Pancreas (tissue), 10 donors: ENCODE data around the gene DBP. TPM values are rescaled to one million over a fixed set of nuclear protein-coding genes. Genes with fewer than 3 reads are reported as not detected.
"Not testable (repeated sequence)": the region's sequence is repeated elsewhere in the genome, so short reads cannot be mapped to it uniquely, and the experiment has no call there.

Experiments used
- ATAC-seq, 4 donors: fragments of 200-7000 bp; cut with Tn5 transposase; one replicate each; pipeline versions ENCODE4 v1.8.0 to v1.9.1; 2020; ENCODE audit warnings: mild to moderate bottlenecking in 4 of 4, moderate library complexity in 4 of 4
- DNase-seq, 6 donors: peaks; one replicate each; pipeline ENCODE4 v3.0.0-alpha.2; 2020
- FAIRE-seq: peaks from 2 replicates; lab custom pipeline; 2012; peaks lifted over from hg19 to GRCh38; lab: Jason Lieb, UNC
- H3K27ac ChIP-seq, 4 donors: fragments of 200-600 bp; sonication (generic); 1 replicate in 3 of 4; 2 replicates in 1 of 4; pipeline versions ENCODE4 v1.5.0 to v1.8.0; 2020
- H3K27me3 ChIP-seq, 4 donors: fragments of 200-600 bp; one replicate each; pipeline ENCODE4 v1.8.0; 2021
- H3K36me3 ChIP-seq, 3 donors: fragments of 200-600 bp; sonication (generic) in 1 of 3; one replicate each; pipeline versions ENCODE4 v1.5.0 to v1.8.0; 2020 to 2021
- H3K4me1 ChIP-seq, 3 donors: fragments of 200-600 bp; one replicate each; pipeline ENCODE4 v1.8.0; 2021
- H3K4me3 ChIP-seq, 4 donors: fragments of 200-600 bp; sonication (generic) in 2 of 4; one replicate each; pipeline versions ENCODE4 v1.5.0 to v1.8.0; 2020 to 2021
- H3K9me3 ChIP-seq, 4 donors: fragments of 200-600 bp; one replicate each; pipeline ENCODE4 v1.8.0; 2021
- CTCF ChIP-seq, 4 donors: fragments of 200-600 bp; sonication (generic) in 3 of 4; IDR thresholded peaks; one replicate each; pipeline versions ENCODE4 v1.5.0 to v1.8.0; 2021; ENCODE audit warnings: antibody characterized with exemption in 4 of 4
- WGBS, 2 donors: extraction: QIAGEN DNeasy Blood & Tissue Kit; methylation state at CpG; one replicate each; pipeline ENCODE4 v1.1.7; 2013; 5-methylcytosine and 5-hydroxymethylcytosine counted together
- intact Hi-C, 3 donors: fragments of 100-400 bp; cut with DNase I; formaldehyde crosslinking; loops; one replicate each; pipeline versions ENCODE4 v1.11.1 to v1.14.2; 2022
- polyA plus RNA-seq, 2 donors: library from polyadenylated mRNA; stranded (reverse); fragments of 200-250 nt; gene quantifications; one replicate each; pipeline ENCODE4 v1.2.3, GENCODE V29; 2013
- total RNA-seq, 6 donors: library from RNA; stranded (reverse); fragmentation: NEBNext Ultra II Directional in 4 of 6; extraction: Animal tissue kit (Norgen Biotek cat#: 25700) in 4 of 6; gene quantifications; one replicate each; pipeline versions ENCODE4 v1.2.1 to v1.2.4, GENCODE V29; 2021 to 2023
- donor health status: healthy with polysubstance abuse.
- donor health status: DM: no; HTN: no; CAD: no; lungs with moderate emphysema.
- donor health status: DM: no; HTN: no; CAD: no.
- donor health status: control.
- donor health status: control.
- donor health status: Bipolar disorder and iron deficiency.
- donor health status: DM: yes; HTN: yes; CAD: no.
- donor health status: DM: no; HTN: no; CAD: no.
- donor health status: DM: no; HTN: no; CAD: no.
- donor health status: DM: yes; HTN: yes; CAD: no.

DBP gene
- total and polyA plus RNA-seq, 8 donors = 3.3 to 11.4 (median 6.5) TPM

- peaks cover 14 to 20% (median 19%) of the 10 kb centered on the region in 3 donors for H3K4me1 ChIP-seq
- H3K9me3 ChIP-seq = no peaks in the 10 kb centered on the region
- DNase-seq = peak in 2 of 6 donors; percentile 47 to 58
- FAIRE-seq = no peak
- TF ChIP-seq CTCF (IDR thresholded peaks at IDR 0.05) = no peak
- 51 to 57% methylated on average over 22 of the region's 22 CpGs for WGBS, 2 donors
- H3K4me3 ChIP-seq = peak overlapping the region in 2 of 4 donors; percentile 75 to 84
- peak overlapping the region; percentile 90 to 97 (median 92) for H3K27ac ChIP-seq
- ATAC-seq = no peak
- H3K27me3 ChIP-seq = no peaks in the 10 kb centered on the region
- peaks cover 0 to 11% (median 0%) of the 10 kb centered on the region in 3 donors for H3K36me3 ChIP-seq
- intact Hi-C loops = no loop called here
Measured at GRCh38 chr19:48633148-48634035, 3.8 kb downstream of the DBP start.

GRCh38 chr19:48632692-48633147 is 4.5 kb downstream of the DBP start:
- no peak for DNase-seq
- Histone ChIP-seq H3K4me3 (no peak overlapping the region), H3K4me1 (peaks cover 13 to 19% (median 19%) of the 10 kb centered on the region in 3 donors), H3K9me3 (no peaks in the 10 kb centered on the region), H3K27ac (no peak overlapping the region), H3K27me3 (no peaks in the 10 kb centered on the region), H3K36me3 (peaks cover 0 to 11% (median 0%) of the 10 kb centered on the region in 3 donors)
- TF ChIP-seq CTCF (IDR thresholded peaks at IDR 0.05) = no peak
- ATAC-seq = no peak
- FAIRE-seq = no peak
- intact Hi-C loops = no loop called here

- DNase-seq, H3K27me3 ChIP-seq, FAIRE-seq, H3K27ac ChIP-seq, ATAC-seq, H3K9me3 ChIP-seq, H3K4me3 ChIP-seq, intact Hi-C loops: not testable (repeated sequence)
- Histone ChIP-seq H3K36me3 (peaks cover 0 to 11% (median 0%) of the 10 kb centered on the region in 3 donors), H3K4me1 (peaks cover 13 to 19% (median 19%) of the 10 kb centered on the region in 3 donors)
- WGBS, 2 donors = 93 to 95% methylated on average over 11 of the region's 11 CpGs
Measured at GRCh38 chr19:48632286-48632685, 4.9 kb downstream of the DBP start.

- H3K27ac ChIP-seq = no peak overlapping the region
- H3K36me3 ChIP-seq = peaks cover 0 to 11% (median 0%) of the 10 kb centered on the region in 3 donors
- TF ChIP-seq CTCF (IDR thresholded peaks at IDR 0.05) = no peak
- H3K4me3 ChIP-seq = no peak overlapping the region
- intact Hi-C loops = no loop called here
- H3K9me3 ChIP-seq = no peaks in the 10 kb centered on the region
- no peak for FAIRE-seq
- no peaks in the 10 kb centered on the region for H3K27me3 ChIP-seq
- H3K4me1 ChIP-seq = peaks cover 13 to 19% (median 19%) of the 10 kb centered on the region in 3 donors
- ATAC-seq = no peak
- 79 to 81% methylated on average over 3 of the region's 3 CpGs for WGBS, 2 donors
- DNase-seq = no peak
Measured at GRCh38 chr19:48631225-48631624, 6.0 kb downstream of the DBP start.

GRCh38 chr19:48630296-48631063 is 6.7 kb downstream of the DBP start:
- DNase-seq (peak in 3 of 6 donors; percentile 59 to 76 (median 66)), FAIRE-seq (no peak), ATAC-seq (no peak)
- H3K36me3 ChIP-seq = peaks cover 0 to 11% (median 0%) of the 10 kb centered on the region in 3 donors
- no peak overlapping the region for H3K27ac ChIP-seq
- H3K27me3 ChIP-seq = no peaks in the 10 kb centered on the region
- H3K9me3 ChIP-seq = no peaks in the 10 kb centered on the region
- H3K4me1 ChIP-seq = peaks cover 13 to 19% (median 19%) of the 10 kb centered on the region in 3 donors
- WGBS, 2 donors = 58 to 66% methylated on average over 43 to 47 of the region's 47 CpGs
- intact Hi-C loops = no loop called here
- no peak overlapping the region for H3K4me3 ChIP-seq
- no peak for TF ChIP-seq CTCF (IDR thresholded peaks at IDR 0.05)
